Aorta (tissue), 5 donors: Measurements from ENCODE around the gene APOBEC3C. TPM values are rescaled to one million over a fixed set of nuclear protein-coding genes. Genes with fewer than 3 reads are reported as not detected.
A peak's percentile ranks its signal among the peaks of the same experiment; 100 is the strongest.

Source experiments
- ATAC-seq: fragments of 200-7000 bp; cut with Tn5 transposase; one replicate; pipeline ENCODE4 v1.9.1; 2022; ENCODE audit warnings: moderate library complexity; ENCODE audit not compliant: low FRiP score
- DNase-seq, 2 donors: peaks; one replicate each; pipeline ENCODE4 v3.0.0-alpha.2; 2020
- H3K27ac ChIP-seq, 2 donors: one replicate each; pipeline ENCODE4 v1.5.1; 2013; ENCODE audit warnings: low read length in 2 of 2, mild to moderate bottlenecking in 2 of 2, moderate library complexity in 2 of 2, control low read depth in 1 of 2, inconsistent platforms in 1 of 2, low read depth in 1 of 2
- H3K27me3 ChIP-seq, 2 donors: one replicate each; pipeline ENCODE4 v1.6.1; 2013; ENCODE audit warnings: control low read depth in 1 of 2, low read length in 1 of 2, mild to moderate bottlenecking in 1 of 2, moderate library complexity in 1 of 2; ENCODE audit not compliant: insufficient read depth in 2 of 2, control insufficient read depth in 1 of 2
- H3K36me3 ChIP-seq, 2 donors: one replicate each; pipeline ENCODE4 v1.6.1; 2013; ENCODE audit warnings: control low read depth in 1 of 2, low read length in 1 of 2, mild to moderate bottlenecking in 1 of 2; ENCODE audit not compliant: insufficient read depth in 2 of 2, control insufficient read depth in 1 of 2
- H3K4me1 ChIP-seq, 2 donors: one replicate each; pipeline ENCODE4 v1.6.1; 2013; ENCODE audit warnings: low read length in 2 of 2, control low read depth in 1 of 2, mild to moderate bottlenecking in 1 of 2, moderate library complexity in 1 of 2; ENCODE audit not compliant: insufficient read depth in 2 of 2, control insufficient read depth in 1 of 2
- H3K4me3 ChIP-seq, 2 donors: one replicate each; pipeline ENCODE4 v1.5.1; 2013; ENCODE audit warnings: low read length in 2 of 2, control low read depth in 1 of 2, mild to moderate bottlenecking in 1 of 2
- H3K9me3 ChIP-seq: one replicate; pipeline ENCODE4 v1.6.1; 2013; ENCODE audit warnings: mild to moderate bottlenecking, low read length; ENCODE audit not compliant: control insufficient read depth
- WGBS, 2 donors: extraction: QIAGEN DNeasy Blood & Tissue Kit; methylation state at CpG; one replicate each; pipeline ENCODE4 v1.1.7; 2013; 5-methylcytosine and 5-hydroxymethylcytosine counted together
- intact Hi-C, 2 donors: fragments of 100-400 bp; cut with DNase I; formaldehyde crosslinking; loops; one replicate each; pipeline versions ENCODE4 v1.14.2 to v1.15.0; 2022
- long read RNA-seq, 2 donors: library from polyadenylated mRNA; unstranded; transcript quantifications; one replicate each; pipeline ENCODE4 v2.0.0, GENCODE V29; 2020 to 2021
- polyA plus RNA-seq, 2 donors: library from polyadenylated mRNA; stranded (reverse); fragments of 200-250 nt; gene quantifications; one replicate each; pipeline ENCODE4 v1.2.3, GENCODE V29; 2013
- total RNA-seq, 2 donors: library from RNA; stranded (reverse); fragmentation: NEBNext Ultra II Directional; extraction: Animal tissue kit (Norgen Biotek cat#: 25700); gene quantifications; one replicate each; pipeline ENCODE4 v1.2.1, GENCODE V29; 2021
- donor health status: healthy with polysubstance abuse.
- donor health status: Bipolar disorder and iron deficiency.
- donor health status: DM: no; HTN: no; CAD: no.
- donor health status: DM: no; HTN: no; CAD: no.
- donor health status: DM: yes; HTN: yes; CAD: no.

Gene APOBEC3C
- total RNA-seq (10 to 100 TPM; 12.4 to 25.3 TPM), polyA plus RNA-seq (10 to 100 TPM; 17.8 TPM)
- long read RNA-seq, donor 1, transcript APOBEC3C-201 (4 exons, 2,818 nt) = major isoform, 13 of 20 reads
- long read RNA-seq, donor 1, partial matches to known transcripts = 6 of 20 reads
- long read RNA-seq, donor 1, other reads (novel, unspliced or antisense) = 1 of 20 reads
- long read RNA-seq, donor 2, transcript APOBEC3C-201 (4 exons, 2,818 nt) = major isoform, 12 of 19 reads
- long read RNA-seq, donor 2, partial matches to known transcripts = 7 of 19 reads
- long read RNA-seq, donor 2, other reads (novel, unspliced or antisense) = 0 of 19 reads

- Histone ChIP-seq H3K27ac (no peak within 1 kb of the TSS), H3K36me3 (no peaks in the 10 kb centered on the region), H3K4me1 (no peaks in the 10 kb centered on the region), H3K9me3 (no peaks in the 10 kb centered on the region), H3K27me3 (no peaks in the 10 kb centered on the region), H3K4me3 (peak within 1 kb of the TSS; percentile 2 to 9)
- 14 to 18% methylated on average over 17 to 18 of the region's 18 CpGs for WGBS, 2 donors
- ATAC-seq = peak; percentile 89
- DNase-seq = peak; percentile 85 to 91
- intact Hi-C loops = no loop called here
Measured at GRCh38 chr22:39013942-39014722, at the start of gene APOBEC3C. Gene APOBEC3C, plus strand, starts transcription at chr22:39014257. Its CDS starts 106 bp downstream, at chr22:39014363.

DNA sequence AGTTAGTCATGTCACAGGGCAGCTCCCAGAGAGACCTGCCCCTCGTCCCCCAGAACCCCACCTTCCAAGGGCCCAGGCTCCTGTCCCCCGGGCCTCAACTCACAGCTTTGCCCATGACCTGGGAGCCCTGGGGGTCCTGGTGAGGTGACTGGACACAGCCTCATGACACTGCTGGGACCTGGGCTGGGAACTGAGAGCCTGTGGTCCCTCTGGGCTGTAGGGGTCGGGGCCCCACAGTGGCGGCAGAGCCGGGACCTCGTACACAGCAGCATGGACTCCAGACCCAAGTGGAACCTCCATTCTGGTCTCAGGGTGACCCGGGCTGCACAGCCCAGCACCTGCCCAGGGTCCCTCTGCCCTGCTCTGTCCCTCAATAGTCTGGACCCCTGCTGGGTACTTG, 49.8 kb upstream of the APOBEC3C start:
- WGBS, 2 donors = 92% methylated on average over 7 of the region's 7 CpGs
- Histone ChIP-seq H3K36me3 (no peaks in the 10 kb centered on the region), H3K4me3 (no peak overlapping the region), H3K27ac (no peak overlapping the region), H3K9me3 (no peaks in the 10 kb centered on the region), H3K4me1 (no peaks in the 10 kb centered on the region), H3K27me3 (no peaks in the 10 kb centered on the region)
- intact Hi-C loops = no loop called here
- DNase-seq = peak in 1 of 2 donors; percentile 71
- no peak for ATAC-seq

DNA sequence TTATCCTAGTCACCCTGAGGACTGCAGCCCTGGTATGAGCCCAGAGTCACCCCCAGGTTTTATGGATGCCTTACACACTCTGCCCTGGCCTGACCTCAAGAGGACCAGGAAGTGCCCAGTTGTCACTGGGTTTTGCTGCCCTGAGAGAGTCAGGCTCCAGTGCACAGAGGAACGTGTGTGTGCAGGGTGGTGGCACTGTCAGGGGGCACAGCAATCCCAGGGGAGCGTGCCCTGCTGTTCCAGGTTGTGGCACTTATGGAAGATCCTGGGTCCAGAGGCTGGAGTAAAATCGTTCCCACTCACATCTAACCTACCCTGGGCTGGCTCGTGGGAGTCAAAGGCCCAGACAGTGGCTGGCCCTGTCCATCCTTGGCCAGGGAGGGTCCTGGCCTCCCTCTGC, 49.1 kb upstream of the APOBEC3C start:
- DNase-seq = peak in 1 of 2 donors; percentile 59
- intact Hi-C loops = no loop called here
- no peak for ATAC-seq
- WGBS, 2 donors = 80 to 94% methylated on average over 4 of the region's 4 CpGs
- no peak overlapping the region for H3K4me3 ChIP-seq
- H3K9me3 ChIP-seq = no peaks in the 10 kb centered on the region
- H3K36me3 ChIP-seq = no peaks in the 10 kb centered on the region
- H3K27ac ChIP-seq = no peak overlapping the region
- H3K27me3 ChIP-seq = no peaks in the 10 kb centered on the region
- no peaks in the 10 kb centered on the region for H3K4me1 ChIP-seq

DNA sequence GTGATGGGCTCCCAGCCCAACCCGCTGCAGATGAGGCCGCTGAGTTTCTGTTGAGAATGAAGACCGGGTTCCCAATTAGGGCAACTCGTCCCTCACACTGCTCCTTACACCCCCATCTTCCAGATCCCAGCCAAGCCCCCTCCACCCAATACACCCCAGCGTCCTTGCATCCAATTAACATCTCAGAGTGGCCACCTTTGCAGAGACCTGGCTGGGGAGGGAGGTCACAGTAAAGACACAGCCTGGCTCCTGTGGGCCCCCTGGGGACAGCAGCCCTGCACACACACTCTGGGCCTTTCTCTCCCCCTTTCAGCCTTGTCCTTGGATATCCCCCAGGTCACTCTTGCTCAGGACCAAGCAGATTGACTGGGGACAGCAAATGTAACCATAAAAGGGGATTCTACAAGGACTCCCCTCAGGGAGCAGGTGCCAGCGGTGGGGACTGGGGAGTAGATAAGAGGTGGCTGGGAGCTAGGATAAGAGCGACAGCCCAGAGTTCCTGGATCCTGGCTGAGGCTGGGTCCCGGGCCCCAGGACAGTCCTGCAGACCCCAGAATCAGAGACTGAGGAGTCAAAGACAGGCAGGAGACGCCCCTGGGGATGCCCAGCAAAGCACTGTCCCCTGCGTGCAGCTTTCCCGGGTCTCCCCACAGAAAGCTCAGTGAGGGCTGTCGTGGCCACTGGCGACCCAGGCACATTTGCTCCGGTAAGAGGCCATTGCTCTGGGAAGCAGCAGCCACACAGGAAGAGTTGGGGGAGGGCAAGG, 48.3 kb upstream of the APOBEC3C start:
- H3K4me1 ChIP-seq = no peaks in the 10 kb centered on the region
- intact Hi-C loops = no loop called here
- ATAC-seq (no peak), DNase-seq (peak in 1 of 2 donors; percentile 51)
- H3K27me3 ChIP-seq = no peaks in the 10 kb centered on the region
- H3K27ac ChIP-seq = no peak overlapping the region
- 86 to 90% methylated on average over 14 of the region's 14 CpGs for WGBS, 2 donors
- no peaks in the 10 kb centered on the region for H3K36me3 ChIP-seq
- H3K4me3 ChIP-seq = no peak overlapping the region
- no peaks in the 10 kb centered on the region for H3K9me3 ChIP-seq

DNA sequence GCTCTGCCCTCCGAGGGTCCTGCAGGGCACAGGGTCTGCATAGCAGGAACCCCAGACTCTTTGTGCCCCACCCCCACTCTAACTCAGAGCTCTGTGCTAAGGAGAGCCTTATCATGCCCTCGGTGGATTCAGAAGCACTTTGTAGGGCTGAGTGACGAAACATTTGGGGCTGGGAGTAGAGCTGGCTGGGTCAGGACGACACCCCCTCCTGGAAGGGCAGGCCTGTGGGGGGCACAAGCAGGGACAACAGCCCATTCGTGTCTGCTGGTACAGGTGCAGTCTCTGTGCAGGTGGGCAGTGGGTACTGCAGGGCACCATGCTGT, 47.7 kb upstream of the APOBEC3C start:
- intact Hi-C loops = no loop called here
- DNase-seq = peak in 1 of 2 donors; percentile 42
- no peaks in the 10 kb centered on the region for H3K4me1 ChIP-seq
- no peak for ATAC-seq
- no peaks in the 10 kb centered on the region for H3K36me3 ChIP-seq
- H3K27me3 ChIP-seq = no peaks in the 10 kb centered on the region
- H3K4me3 ChIP-seq = no peak overlapping the region
- no peaks in the 10 kb centered on the region for H3K9me3 ChIP-seq
- no peak overlapping the region for H3K27ac ChIP-seq
- WGBS, 2 donors = 57 to 60% methylated on average over 5 of the region's 5 CpGs

DNA sequence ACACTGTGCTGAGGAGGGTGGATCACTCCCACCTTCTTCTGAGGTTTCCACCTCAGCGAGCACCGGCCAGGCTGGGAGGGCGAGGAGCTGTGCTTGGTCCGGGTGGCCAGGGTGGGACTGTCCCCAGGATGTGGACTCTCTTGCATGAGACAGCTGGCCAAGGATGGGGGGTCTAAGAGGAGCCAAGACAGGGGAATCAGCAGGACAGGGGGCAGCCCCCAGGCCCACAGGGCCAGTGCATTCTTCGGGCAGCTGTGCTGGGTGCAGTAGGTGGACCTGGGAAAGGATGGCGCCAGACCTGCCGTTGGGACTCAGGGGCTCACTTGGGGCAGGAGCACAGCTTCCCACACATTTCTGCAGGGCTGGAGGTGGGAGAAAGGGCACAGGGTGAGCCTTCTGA, 47.1 kb upstream of the APOBEC3C start:
- WGBS, 2 donors = 90% methylated on average over 7 of the region's 7 CpGs

GRCh38 chr22:38967451-38968450, 46.3 kb upstream of the APOBEC3C start:
- no peaks in the 10 kb centered on the region for H3K4me1 ChIP-seq
- 83 to 86% methylated on average over 15 of the region's 15 CpGs for WGBS, 2 donors
- no peak for ATAC-seq

More for the DNA sequence above, 47.1 kb upstream of the APOBEC3C start:
- Histone ChIP-seq H3K4me1 (no peaks in the 10 kb centered on the region), H3K27ac (no peak overlapping the region), H3K27me3 (no peaks in the 10 kb centered on the region), H3K9me3 (no peaks in the 10 kb centered on the region), H3K4me3 (no peak overlapping the region), H3K36me3 (no peaks in the 10 kb centered on the region)
- ATAC-seq (no peak), DNase-seq (peak in 1 of 2 donors; percentile 72)
- intact Hi-C loops = no loop called here

DNA sequence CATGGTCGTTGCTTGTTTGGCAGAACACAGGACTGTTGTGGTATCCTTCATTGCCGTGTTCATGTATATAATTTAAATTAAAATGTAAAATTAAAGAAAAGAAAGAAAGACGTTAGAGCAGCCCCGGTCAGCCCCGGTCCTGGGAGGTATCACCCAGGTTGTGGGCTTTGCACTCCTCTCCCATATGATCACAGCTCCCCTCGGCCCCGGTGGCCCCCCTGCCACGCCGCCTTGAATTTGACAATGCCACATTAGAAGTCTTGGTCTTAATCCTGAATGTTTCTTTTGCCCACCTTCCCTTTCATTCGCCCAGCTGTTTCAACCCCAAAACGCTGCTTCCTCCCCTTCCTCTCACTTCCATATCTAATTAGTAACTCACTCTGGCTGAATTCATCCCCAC, 45.3 kb upstream of the APOBEC3C start:
- Histone ChIP-seq H3K36me3 (no peaks in the 10 kb centered on the region), H3K27me3 (no peaks in the 10 kb centered on the region), H3K27ac (no peak overlapping the region), H3K4me1 (no peaks in the 10 kb centered on the region), H3K9me3 (no peaks in the 10 kb centered on the region), H3K4me3 (no peak overlapping the region)
- no peak for ATAC-seq
- intact Hi-C loops = no loop called here
- WGBS, 2 donors = 87% methylated on average over 11 of the region's 11 CpGs
- peak in 1 of 2 donors; percentile 73 for DNase-seq

More at GRCh38 chr22:38967451-38968450, 46.3 kb upstream of the APOBEC3C start:
- no peaks in the 10 kb centered on the region for H3K27me3 ChIP-seq
- intact Hi-C loops = no loop called here
- H3K36me3 ChIP-seq = no peaks in the 10 kb centered on the region
- peak; percentile 64 for DNase-seq
- no peak overlapping the region for H3K27ac ChIP-seq
- no peaks in the 10 kb centered on the region for H3K9me3 ChIP-seq
- no peak overlapping the region for H3K4me3 ChIP-seq
